IMR-90 (cell line): ENCODE measurements around the gene ROBO1.
"Not testable (repeated sequence)": the region's sequence is repeated elsewhere in the genome, so short reads cannot be mapped to it uniquely, and the experiment has no call there.

Experiments used
- BHLHE40 ChIP-seq: fragments of 150-350 bp; IDR thresholded peaks from 2 replicates; pipeline ENCODE4 v1.6.1; 2016; ENCODE audit warnings: mild to moderate bottlenecking, low read depth, low read length
- CTCF ChIP-seq: conservative IDR thresholded peaks from 2 replicates; pipeline ENCODE4 v1.5.1; 2012; ENCODE audit warnings: mild to moderate bottlenecking, low read depth, low read length, improper control_type of control experiment
- ELK1 ChIP-seq: fragments of 150-350 bp; IDR thresholded peaks from 2 replicates; pipeline ENCODE4 v1.6.1; 2016; ENCODE audit warnings: low read depth, mild to moderate bottlenecking, low read length, moderate library complexity, borderline replicate concordance
- MAFK ChIP-seq: IDR thresholded peaks from 2 replicates; pipeline ENCODE4 v1.6.1; 2012; ENCODE audit warnings: low read depth, low read length, improper control_type of control experiment
- POLR2A ChIP-seq: IDR thresholded peaks from 2 replicates; pipeline ENCODE4 v1.6.1; 2012; ENCODE audit warnings: mild to moderate bottlenecking, low read depth, low read length

GRCh38 chr3:79173259-79173658 is 594.5 kb downstream of the ROBO1 start:
- TF ChIP-seq CTCF, MAFK, BHLHE40, POLR2A, ELK1: not testable (repeated sequence)
